Lung (tissue), 12 donors: ENCODE measurements around the gene ADCYAP1R1. TPM values are rescaled to one million over a fixed set of nuclear protein-coding genes. Genes with fewer than 3 reads are reported as not detected.

Experiments used
- ATAC-seq: fragments of 200-7000 bp; cut with Tn5 transposase; one replicate; pipeline ENCODE4 v1.9.1; 2020; ENCODE audit warnings: moderate number of reproducible peaks; ENCODE audit not compliant: insufficient read depth, low FRiP score
- DNase-seq, 3 donors: peaks; one replicate each; pipeline ENCODE4 v3.0.0-alpha.2; 2013 to 2017
- H3K27ac ChIP-seq, 2 donors: one replicate each; pipeline ENCODE4 v1.5.1; 2013; ENCODE audit warnings: mild to moderate bottlenecking in 2 of 2, moderate library complexity in 2 of 2, control low read depth in 1 of 2, inconsistent platforms in 1 of 2, low read depth in 1 of 2, low read length in 1 of 2
- H3K27me3 ChIP-seq, 3 donors: one replicate each; pipeline ENCODE4 v1.5.1; 2013; ENCODE audit warnings: low read length in 2 of 3; ENCODE audit not compliant: control insufficient read depth in 3 of 3, insufficient read depth in 3 of 3
- H3K36me3 ChIP-seq, 4 donors: one replicate each; pipeline ENCODE4 v1.5.1; 2013; ENCODE audit warnings: low read length in 4 of 4, mild to moderate bottlenecking in 1 of 4, moderate library complexity in 1 of 4; ENCODE audit not compliant: control insufficient read depth in 4 of 4, insufficient read depth in 4 of 4
- H3K4me1 ChIP-seq, 5 donors: one replicate each; pipeline ENCODE4 v1.5.1; 2013; ENCODE audit warnings: low read length in 5 of 5, mild to moderate bottlenecking in 2 of 5, moderate library complexity in 1 of 5; ENCODE audit not compliant: control insufficient read depth in 5 of 5, insufficient read depth in 5 of 5
- H3K4me3 ChIP-seq: one replicate; pipeline ENCODE4 v1.5.1; 2013; ENCODE audit warnings: mild to moderate bottlenecking, control low read depth, moderate library complexity
- H3K9ac ChIP-seq, 2 donors: one replicate each; pipeline ENCODE4 v1.5.1; 2013; ENCODE audit warnings: low read length in 2 of 2, control low read depth in 1 of 2; ENCODE audit not compliant: insufficient read depth in 1 of 2
- H3K9me3 ChIP-seq, 4 donors: one replicate each; pipeline ENCODE4 v1.5.1; 2013; ENCODE audit warnings: low read length in 3 of 4, mild to moderate bottlenecking in 1 of 4, moderate library complexity in 1 of 4; ENCODE audit not compliant: control insufficient read depth in 4 of 4, insufficient read depth in 3 of 4
- CTCF ChIP-seq: IDR thresholded peaks from 2 replicates; pipeline ENCODE4 v1.5.1; 2012; ENCODE audit warnings: mild to moderate bottlenecking; ENCODE audit errors: control extremely low read depth, extremely low read depth
- WGBS, 2 donors: extraction: QIAGEN DNeasy Blood & Tissue Kit; methylation state at CpG; one replicate each; pipeline ENCODE4 v1.1.7; 2013; 5-methylcytosine and 5-hydroxymethylcytosine counted together
- polyA plus RNA-seq, 2 donors: library from polyadenylated mRNA; stranded (reverse); fragments of 200-250 nt; gene quantifications; one replicate each; pipeline ENCODE4 v1.2.1, GENCODE V29; 2013
- total RNA-seq, 2 donors: library from RNA; depleted of rRNA in 1 of 2; stranded (reverse); fragments of >200 nt in 1 of 2; gene quantifications; one replicate each; pipeline ENCODE4 v1.2.1, GENCODE V29; 2014 to 2021
- donor health status: control.
- donor health status: control.
- donor health status: Bipolar disorder and iron deficiency.
- donor health status: healthy.
- donor health status: DM: yes; HTN: yes; CAD: no.

Gene ADCYAP1R1
- total and polyA plus RNA-seq, 4 donors: 0.14 to 1.00 (median 0.39) TPM

DNA sequence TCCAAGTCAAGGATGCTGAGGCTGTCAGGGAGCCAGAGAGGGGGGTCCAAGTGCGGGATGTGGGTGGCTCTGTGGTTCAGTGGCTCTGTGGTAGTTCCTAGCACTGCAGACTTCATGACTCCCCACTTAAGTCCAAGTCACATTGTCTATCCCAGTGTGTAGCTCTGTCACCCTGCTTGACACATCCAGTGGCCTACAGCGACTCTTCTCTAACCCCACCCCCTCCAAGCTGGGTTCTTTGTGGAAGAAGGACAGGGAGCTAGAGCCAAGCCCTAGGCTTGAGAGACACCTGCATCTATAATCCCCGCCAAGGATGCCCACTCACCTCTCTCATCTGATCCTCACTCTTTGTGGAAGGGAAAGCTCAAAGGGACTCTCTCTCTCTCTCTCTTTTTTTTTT, 57.6 kb downstream of the ADCYAP1R1 start:
- ATAC-seq (no peak), DNase-seq (no peak)
- no peaks in the 10 kb centered on the region for H3K4me1 ChIP-seq
- no peak overlapping the region for H3K27ac ChIP-seq
- H3K36me3 ChIP-seq: no peaks in the 10 kb centered on the region
- 87 to 94% methylated on average over 3 of the region's 3 CpGs for WGBS, 2 donors
- H3K9me3 ChIP-seq: peaks cover 0 to 5% (median 0%) of the 10 kb centered on the region in 4 donors
- no peak overlapping the region for H3K9ac ChIP-seq
- H3K27me3 ChIP-seq: no peaks in the 10 kb centered on the region
- TF ChIP-seq CTCF: no peak
- H3K4me3 ChIP-seq: no peak overlapping the region

- peaks cover 0 to 5% (median 0%) of the 10 kb centered on the region in 4 donors for H3K9me3 ChIP-seq
- H3K9ac ChIP-seq: no peak overlapping the region
- no peaks in the 10 kb centered on the region for H3K36me3 ChIP-seq
- no peak for TF ChIP-seq CTCF
- DNase-seq: no peak
- 91 to 96% methylated on average over 7 of the region's 7 CpGs for WGBS, 2 donors
- no peaks in the 10 kb centered on the region for H3K27me3 ChIP-seq
- no peak overlapping the region for H3K4me3 ChIP-seq
- ATAC-seq: no peak
- no peaks in the 10 kb centered on the region for H3K4me1 ChIP-seq
- H3K27ac ChIP-seq: no peak overlapping the region
These were observed 58.4 kb downstream of the ADCYAP1R1 start for GRCh38 chr7:31110331-31111108.

GRCh38 chr7:31111109-31111451, 59.0 kb downstream of the ADCYAP1R1 start:
- DNase-seq: no peak
- ATAC-seq: no peak

More at GRCh38 chr7:31111109-31111451, 59.0 kb downstream of the ADCYAP1R1 start:
- H3K9ac ChIP-seq: no peak overlapping the region
- no peaks in the 10 kb centered on the region for H3K27me3 ChIP-seq
- H3K9me3 ChIP-seq: peaks cover 0 to 5% (median 0%) of the 10 kb centered on the region in 4 donors
- TF ChIP-seq CTCF: no peak
- H3K4me3 ChIP-seq: no peak overlapping the region
- H3K27ac ChIP-seq: no peak overlapping the region
- no peaks in the 10 kb centered on the region for H3K36me3 ChIP-seq
- H3K4me1 ChIP-seq: no peaks in the 10 kb centered on the region
